Embryonic facial prominence (tissue), 1 donor: ENCODE results near the gene GVQW3.
"Not testable (repeated sequence)": the region's sequence is repeated elsewhere in the genome, so short reads cannot be mapped to it uniquely, and the experiment has no call there.

Experiments
- DNase-seq: peaks from one replicate; pipeline ENCODE4 v3.0.0-alpha.2; 2016; ENCODE audit errors: extremely low spot score

The GVQW3 gene

GRCh38 chr11:76385903-76386302 is 4.8 kb downstream of the GVQW3 start:
- DNase-seq, result no peak

GRCh38 chr11:76388408-76388807 is 7.3 kb downstream of the GVQW3 start:
- DNase-seq, result no peak

- no peak for DNase-seq
These were observed 9.9 kb downstream of the GVQW3 start for GRCh38 chr11:76391021-76391420.

GRCh38 chr11:76391811-76392475 is 10.8 kb downstream of the GVQW3 start:
- no peak for DNase-seq

DNA sequence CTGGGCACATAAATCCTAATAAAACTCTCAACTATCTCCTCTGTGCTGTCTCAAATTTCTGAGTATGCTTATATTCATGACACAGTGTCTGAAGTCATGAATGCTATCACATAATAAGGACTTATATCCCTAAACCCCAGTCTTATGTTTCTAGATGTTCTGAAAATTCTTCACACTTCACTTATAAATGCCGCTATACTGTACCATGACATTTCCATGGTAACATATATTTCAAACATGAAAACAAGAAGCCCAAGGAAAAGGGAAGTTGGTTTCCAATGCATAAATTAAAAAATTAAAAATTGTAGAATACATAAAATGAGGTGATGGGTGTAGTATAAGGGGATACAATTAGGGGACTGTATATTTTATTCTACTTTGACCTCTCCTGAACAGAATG is 11.7 kb downstream of the GVQW3 start:
- DNase-seq, result no peak

DNA sequence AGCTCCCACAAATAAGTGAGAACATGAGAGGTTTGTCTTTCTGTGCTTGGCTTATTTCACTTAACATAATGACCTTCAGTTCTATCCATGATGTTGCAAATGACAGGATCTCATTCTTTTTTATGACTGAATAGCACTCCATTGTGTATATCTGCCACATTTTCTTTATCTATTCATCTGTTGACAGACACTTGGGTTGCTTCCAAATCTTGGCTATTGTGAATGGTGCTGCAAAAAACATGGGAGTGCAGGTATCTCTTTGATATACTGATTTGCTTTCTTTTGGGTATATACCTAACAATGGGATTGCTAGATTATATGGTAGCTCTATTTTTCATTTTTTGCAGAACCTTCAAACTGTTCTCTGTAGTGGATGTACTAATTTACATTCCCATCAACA is 13.3 kb downstream of the GVQW3 start:
- no peak for DNase-seq

DNA sequence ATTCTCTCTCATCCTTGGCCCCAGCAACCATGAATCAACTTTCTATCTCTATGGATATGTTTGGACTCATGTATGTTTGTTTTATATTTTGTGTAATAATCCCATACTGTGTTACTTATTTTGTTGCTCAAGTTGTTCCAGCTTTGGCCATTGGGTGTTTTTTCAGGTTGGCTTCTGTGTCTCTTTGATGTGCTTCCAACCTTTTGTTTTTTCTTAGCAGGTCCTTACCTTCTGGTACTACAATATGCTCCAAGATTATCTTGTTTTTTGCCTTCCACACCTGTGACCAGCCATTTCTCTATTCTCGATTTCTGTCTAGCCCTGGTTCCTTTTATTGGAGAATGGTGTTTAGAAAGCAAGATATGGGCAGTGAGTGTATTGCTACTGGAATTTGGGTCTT is 14.2 kb downstream of the GVQW3 start:
- no peak for DNase-seq

DNA sequence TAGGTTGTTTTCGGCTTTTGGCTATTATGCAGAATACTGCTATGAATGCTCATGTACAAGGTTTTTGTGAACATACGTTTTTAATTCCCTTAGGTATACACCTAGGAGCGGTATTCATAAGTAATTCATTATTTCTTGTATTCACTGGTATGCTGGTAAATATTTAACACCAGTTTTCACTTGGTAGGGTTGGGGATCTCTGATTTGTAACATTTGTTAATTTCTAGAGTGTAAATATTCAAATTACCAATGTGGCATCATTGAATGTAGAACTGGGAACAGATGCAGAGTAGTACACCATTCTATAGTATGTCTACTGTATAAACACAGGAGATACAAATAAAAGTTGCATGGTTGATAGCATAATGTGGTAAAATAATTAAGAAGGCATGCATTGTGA is 16.3 kb downstream of the GVQW3 start:
- DNase-seq, result no peak

DNA sequence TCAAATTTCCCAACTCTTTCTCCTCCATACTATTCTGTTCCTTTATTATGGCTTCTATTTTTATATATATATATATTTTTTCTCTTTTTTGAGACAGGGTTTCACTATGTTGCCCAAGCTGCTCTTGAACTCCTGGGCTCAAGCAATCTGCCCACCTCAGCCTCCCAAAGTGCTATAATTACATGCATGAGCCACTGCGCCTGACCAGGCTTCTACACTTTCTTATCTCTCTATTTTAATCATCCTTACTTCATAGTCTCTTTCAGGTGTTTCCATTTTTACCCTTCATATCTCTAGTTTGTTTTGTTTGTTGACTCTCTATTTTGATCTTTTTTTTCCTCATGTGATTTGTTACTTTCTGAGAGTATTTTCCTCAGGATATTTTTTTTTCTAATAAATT is 19.8 kb downstream of the GVQW3 start:
- no peak for DNase-seq

DNA sequence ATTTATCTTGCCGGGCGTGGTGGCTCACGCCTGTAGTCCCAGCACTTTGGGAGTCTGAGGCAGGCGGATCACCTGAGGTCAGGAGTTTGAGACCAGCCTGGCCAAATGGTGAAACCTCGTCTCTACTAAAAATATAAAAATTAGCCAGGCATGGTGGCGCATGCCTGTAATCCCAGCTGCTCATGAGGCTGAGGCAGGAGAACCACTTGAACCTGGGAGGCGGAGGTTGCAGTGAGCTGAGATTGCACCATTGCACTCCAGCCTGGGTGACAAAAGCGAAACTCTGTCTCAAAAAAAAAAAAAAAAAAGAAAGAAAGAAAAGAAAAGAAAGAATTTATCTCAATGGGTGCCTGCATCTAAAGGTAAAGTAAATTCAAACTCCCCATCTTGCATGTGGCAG is 20.4 kb downstream of the GVQW3 start:
- not testable (repeated sequence) for DNase-seq

GRCh38 chr11:76406359-76406758 is 25.2 kb downstream of the GVQW3 start:
- DNase-seq, result no peak

GRCh38 chr11:76408171-76408965 is 27.2 kb downstream of the GVQW3 start:
- no peak for DNase-seq

DNA sequence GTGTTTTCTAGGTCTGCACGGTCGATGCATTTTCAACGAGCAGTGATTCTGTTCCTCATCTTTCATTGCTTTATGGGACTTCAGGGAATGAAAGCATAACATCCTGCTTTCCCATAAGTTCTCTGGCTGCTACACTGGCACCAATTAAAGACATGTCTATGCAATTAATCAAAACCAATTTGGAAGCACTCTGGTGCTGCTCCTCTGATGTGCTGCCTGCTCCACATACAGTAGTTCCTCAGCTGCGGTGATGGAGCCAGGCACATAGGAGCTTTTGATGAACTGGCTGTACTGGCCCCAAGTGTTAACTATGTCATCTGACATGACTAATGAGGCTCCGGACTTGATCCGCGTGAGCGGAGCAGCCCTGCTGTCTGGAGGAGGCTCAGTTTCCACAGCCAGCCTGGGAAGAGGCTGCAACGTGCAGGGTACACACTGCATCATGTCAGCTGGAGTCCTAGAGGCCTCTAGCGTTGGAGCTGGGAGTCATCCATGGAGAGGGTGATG is 29.8 kb downstream of the GVQW3 start:
- DNase-seq, result no peak

- DNase-seq, result no peak
These were observed 34.0 kb downstream of the GVQW3 start for GRCh38 chr11:76415073-76415472.

DNA sequence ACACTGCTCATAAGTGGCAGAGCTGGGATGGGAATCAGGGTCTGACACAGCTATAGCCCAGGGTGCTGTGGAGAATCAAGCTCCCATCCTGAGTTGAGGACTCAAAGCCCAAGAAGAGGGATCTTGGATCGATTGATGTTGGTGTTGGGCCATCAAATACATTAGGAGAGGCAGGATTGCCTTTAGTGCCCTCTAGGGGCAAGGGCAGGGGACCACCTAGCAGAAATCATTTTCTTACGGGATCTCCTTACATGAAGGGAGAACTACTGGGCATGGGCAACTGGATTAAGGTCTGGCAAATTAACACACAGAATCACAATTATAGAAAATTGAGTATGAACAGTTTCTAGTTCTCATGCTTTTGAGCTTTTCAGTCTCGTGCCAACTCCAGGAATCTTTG is 38.8 kb downstream of the GVQW3 start:
- no peak for DNase-seq

GRCh38 chr11:76424379-76424778 is 43.3 kb downstream of the GVQW3 start:
- DNase-seq, result no peak

DNA sequence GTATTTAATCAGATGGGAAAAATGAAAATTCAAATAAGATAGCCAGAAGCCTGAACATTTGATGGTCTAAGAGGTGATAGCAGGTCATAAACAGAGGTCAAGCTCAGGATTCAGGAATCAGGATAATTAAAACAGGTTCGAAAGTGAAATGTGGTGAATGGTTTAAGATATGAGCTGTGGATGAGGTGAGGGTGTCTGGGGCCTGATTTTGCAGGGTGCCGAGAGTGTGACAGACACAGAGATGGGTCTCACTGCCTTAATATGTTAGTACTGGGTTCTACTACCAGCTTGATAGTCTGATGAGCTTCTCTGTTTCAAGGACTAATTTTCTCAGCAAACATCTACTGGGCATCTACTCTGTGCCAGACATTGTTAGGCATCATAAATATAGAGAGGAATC is 43.8 kb downstream of the GVQW3 start:
- no peak for DNase-seq

DNA sequence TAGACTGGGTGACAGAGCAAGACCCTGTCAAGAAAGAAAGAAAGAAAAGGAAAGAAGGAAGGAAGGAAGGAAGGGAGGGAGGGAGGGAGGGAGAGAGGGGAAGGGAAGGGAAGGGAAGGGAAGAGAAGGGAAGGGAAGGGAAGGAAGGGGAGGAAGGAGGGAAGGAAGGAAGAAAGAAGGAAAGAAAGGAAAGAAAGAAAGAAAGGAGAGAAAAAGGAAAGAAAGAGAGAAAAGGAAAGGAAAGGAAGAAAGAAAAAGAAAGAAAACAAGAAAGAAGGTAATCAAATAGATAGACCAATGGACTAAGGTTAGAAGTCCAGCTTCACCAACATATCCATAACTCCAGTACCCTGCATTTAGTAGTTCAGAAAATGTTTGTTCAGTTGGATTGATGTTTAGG is 45.5 kb downstream of the GVQW3 start:
- DNase-seq, result no peak

GRCh38 chr11:76436020-76436419 is 54.9 kb downstream of the GVQW3 start:
- DNase-seq, result no peak

DNA sequence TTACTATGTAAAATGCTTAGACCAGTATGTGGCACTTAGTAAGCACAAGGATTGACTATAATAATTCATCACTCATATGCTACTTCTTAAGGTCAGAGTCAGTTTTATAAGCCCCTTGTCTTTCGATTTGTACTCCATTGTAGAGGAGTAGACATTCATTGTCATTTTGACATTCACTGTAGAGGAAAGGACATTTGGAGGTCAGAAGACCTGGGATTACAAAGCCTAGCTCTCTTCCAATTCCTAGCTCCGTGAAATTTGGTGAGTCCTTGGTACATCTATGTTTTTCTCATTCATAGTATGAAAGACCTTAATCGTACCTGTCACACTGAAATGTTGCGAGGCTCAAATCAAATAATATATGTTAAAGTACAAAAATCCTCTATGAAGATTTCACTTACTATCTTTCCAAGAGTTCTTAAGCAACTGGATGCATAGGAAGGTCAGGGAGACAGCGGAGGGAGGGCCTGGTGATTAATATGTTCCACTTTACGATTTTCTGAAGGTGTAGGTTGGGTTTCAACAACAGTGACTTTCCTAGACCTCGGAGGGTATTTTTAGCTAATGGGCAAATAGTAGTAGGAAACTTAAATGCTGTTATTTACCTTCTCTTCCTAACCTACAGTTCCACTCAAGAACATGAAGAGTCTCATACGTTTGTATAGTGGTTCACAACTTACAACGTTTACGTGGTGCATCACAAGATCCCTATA is 62.3 kb downstream of the GVQW3 start:
- no peak for DNase-seq

DNA sequence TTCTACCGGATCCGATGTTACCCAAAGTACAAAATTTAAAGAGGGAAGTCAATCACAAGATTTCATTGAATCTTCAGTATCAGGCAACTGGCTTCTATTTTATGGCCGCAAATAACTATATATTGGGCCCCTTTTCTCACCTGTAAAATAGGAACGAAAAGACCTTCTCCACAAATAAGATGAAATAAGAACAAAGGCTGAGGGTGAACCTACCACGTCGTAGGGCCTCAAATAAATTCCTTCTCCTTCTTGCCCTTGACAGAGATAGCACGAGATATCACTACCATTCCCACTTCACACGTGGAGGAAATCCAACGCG is 62.9 kb downstream of the GVQW3 start:
- no peak for DNase-seq

DNA sequence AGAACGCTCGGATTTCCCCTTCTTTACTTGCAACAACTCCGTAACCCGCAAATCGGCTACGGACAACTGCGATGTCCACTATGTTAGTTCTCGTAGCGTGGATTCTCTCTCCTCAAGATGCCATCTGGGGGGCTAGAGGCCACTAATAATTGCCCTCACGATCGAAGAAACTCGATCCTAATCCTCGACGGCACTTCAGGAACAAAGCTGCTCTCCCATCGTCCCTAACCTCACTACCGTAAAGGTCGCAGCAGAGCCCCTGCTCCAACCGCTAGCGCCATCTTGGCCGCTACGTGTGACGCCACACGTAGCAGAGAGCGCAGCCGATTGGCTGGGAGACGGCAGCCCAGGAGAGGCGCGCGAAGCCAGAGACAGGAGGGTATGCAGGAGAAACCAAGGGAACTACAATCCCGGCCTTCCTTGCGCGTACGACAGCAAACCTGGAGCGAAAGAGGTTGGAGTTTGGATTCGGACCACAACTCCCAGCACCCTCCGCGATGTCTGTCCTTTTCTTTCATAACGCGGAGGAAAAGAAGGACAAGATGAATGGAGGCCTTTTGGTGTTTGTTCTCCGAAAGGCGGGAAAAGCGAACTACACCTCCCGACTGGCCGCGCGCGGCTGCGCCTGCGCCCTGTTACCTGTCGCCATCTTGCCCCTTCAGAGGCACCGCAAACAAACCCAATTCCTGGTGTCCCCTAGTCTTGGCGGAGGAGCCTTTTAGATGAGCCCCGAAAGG is 63.4 kb downstream of the GVQW3 start, which contains the start of gene EMSY:
EMSY (plus strand) TSS at position 635 of the 737 bp plus-strand sequence. CDS start 1,921 bp downstream, outside the sequence.
- DNase-seq, result peak; percentile 100
